ENCODE data around the gene ZNF92.
"Not testable (repeated sequence)": the region's sequence is repeated elsewhere in the genome, so short reads cannot be mapped to it uniquely, and the experiment has no call there.

DNA sequence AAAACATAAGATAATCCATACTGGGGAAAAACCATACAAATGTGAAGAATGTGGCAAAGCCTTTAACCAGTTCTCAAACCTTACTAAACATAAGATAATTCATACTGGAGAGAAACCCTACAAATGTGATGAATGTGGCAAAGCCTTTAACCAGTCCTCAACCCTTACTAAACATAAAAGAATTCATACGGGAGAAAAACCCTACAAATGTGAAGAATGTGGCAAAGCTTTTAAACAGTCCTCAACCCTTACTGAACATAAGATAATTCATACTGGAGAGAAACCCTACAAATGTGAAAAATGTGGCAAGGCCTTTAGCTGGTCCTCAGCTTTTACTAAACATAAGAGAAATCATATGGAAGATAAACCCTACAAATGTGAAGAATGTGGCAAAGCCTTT is 25.4 kb downstream of the ZNF92 start:
- TF ChIP-seq, protein P1, sequence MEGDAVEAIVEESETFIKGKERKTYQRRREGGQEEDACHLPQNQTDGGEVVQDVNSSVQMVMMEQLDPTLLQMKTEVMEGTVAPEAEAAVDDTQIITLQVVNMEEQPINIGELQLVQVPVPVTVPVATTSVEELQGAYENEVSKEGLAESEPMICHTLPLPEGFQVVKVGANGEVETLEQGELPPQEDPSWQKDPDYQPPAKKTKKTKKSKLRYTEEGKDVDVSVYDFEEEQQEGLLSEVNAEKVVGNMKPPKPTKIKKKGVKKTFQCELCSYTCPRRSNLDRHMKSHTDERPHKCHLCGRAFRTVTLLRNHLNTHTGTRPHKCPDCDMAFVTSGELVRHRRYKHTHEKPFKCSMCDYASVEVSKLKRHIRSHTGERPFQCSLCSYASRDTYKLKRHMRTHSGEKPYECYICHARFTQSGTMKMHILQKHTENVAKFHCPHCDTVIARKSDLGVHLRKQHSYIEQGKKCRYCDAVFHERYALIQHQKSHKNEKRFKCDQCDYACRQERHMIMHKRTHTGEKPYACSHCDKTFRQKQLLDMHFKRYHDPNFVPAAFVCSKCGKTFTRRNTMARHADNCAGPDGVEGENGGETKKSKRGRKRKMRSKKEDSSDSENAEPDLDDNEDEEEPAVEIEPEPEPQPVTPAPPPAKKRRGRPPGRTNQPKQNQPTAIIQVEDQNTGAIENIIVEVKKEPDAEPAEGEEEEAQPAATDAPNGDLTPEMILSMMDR (IDR thresholded peaks at IDR 0.05; ENCODE audit: insufficient read depth, low read depth, low read length): not testable (repeated sequence)
- TF ChIP-seq EZH2 (IDR thresholded peaks at IDR 0.05; ENCODE audit: insufficient read depth, low read length): not testable (repeated sequence)
